ENCODE results near the gene KATNB1.

The KATNB1 gene, protein sequence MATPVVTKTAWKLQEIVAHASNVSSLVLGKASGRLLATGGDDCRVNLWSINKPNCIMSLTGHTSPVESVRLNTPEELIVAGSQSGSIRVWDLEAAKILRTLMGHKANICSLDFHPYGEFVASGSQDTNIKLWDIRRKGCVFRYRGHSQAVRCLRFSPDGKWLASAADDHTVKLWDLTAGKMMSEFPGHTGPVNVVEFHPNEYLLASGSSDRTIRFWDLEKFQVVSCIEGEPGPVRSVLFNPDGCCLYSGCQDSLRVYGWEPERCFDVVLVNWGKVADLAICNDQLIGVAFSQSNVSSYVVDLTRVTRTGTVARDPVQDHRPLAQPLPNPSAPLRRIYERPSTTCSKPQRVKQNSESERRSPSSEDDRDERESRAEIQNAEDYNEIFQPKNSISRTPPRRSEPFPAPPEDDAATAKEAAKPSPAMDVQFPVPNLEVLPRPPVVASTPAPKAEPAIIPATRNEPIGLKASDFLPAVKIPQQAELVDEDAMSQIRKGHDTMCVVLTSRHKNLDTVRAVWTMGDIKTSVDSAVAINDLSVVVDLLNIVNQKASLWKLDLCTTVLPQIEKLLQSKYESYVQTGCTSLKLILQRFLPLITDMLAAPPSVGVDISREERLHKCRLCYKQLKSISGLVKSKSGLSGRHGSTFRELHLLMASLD

GRCh38 chr16:57735755-57736418 lies at the start of gene KATNB1:
Gene KATNB1 (plus strand): TSS chr16:57735770. CDS start chr16:57737244, 1,474 bp downstream.
- DNase-seq: no peak

GRCh38 chr16:57686577-57686976 lies 49.0 kb upstream of the KATNB1 start:
- no peak for DNase-seq

DNA sequence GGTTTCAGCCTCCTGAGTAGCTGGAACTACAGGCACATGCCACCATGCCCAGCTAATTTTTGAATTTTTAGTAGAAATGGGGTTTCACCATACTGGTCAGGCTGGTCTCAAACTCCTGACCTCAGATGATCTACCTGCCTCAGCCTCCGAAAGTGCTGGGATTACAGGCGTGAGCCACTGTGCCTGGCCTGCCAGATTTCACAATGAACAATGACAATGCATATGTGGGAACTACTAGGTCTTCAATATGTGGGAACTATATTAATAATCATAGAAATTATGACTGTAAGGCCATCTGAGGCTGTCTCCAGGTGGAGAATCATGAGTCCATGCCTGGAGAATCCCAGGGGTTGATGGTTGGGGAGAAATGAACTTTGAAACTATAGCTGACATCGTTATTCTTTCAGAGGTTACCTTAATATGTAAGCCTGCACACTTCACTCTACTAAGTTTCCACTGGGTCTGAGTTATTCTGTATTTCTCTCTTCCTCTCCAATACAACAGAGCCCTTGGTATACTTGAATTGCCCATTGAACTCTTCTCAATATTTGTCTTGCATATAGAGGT lies 48.1 kb upstream of the KATNB1 start:
- no peak for DNase-seq

DNA sequence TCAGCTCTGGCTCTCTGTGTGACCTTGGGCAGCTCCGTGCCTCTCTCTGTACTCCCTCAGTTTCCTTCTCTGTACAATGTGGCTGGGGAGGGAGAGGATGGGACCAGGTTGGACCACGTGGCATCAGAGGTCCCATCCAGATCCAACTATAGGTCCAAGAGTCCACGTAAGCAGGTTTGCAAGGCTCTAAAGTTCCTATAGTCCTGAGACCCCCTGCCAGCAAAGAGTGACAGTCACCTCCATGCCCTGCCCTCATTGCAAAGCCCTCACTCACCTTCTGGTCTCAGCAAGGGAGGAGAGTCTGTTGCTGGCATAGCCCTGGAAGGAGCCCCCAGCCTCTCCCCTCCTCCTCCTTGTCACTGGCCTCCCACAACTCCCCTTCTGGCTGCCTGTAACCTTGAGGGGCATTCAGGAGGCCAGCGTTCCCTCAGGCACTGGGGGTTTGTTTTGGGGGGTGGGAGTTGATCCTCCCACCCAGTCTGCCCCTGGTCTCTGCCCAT lies 47.0 kb upstream of the KATNB1 start:
- no peak for DNase-seq

GRCh38 chr16:57688987-57689761 lies 46.4 kb upstream of the KATNB1 start:
- DNase-seq: no peak

- DNase-seq: peak; percentile 12
Measured at GRCh38 chr16:57689762-57690558, 45.6 kb upstream of the KATNB1 start.

DNA sequence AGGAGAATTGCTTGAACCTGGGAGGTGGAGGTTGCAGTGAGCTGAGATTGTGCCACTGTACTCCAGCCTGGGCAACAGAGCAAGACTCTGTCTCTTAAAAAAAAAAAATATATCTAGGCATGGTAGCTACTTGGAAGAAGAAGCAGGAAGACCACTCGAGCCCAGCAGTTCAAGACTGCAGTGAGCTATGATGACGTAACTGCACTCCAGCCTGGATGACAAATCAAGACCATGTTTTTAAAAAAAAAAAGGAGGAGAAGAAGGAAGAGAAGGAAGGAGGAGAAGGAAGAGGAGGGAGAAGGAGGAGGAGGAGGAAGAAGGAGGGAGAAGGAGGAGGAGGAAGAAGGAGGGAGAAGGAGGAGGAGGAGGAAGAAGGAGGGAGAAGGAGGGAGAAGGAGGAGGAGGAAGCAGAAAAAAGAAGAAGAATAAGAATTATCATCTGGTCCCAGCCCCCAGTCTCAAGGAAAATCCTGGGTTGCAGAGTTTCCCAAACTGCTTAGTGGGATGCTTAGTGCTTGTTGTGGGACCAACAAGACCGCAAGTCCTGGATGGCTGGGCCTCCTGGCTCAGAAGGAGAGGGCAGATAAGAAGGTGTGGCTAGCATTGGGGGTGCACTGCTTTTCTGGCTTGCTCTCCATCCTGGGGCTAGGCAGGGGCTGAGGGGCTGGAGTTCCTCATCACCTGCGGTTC lies 44.6 kb upstream of the KATNB1 start:
- no peak for DNase-seq

- no peak for DNase-seq
Measured at GRCh38 chr16:57692636-57693035, 42.9 kb upstream of the KATNB1 start.

DNA sequence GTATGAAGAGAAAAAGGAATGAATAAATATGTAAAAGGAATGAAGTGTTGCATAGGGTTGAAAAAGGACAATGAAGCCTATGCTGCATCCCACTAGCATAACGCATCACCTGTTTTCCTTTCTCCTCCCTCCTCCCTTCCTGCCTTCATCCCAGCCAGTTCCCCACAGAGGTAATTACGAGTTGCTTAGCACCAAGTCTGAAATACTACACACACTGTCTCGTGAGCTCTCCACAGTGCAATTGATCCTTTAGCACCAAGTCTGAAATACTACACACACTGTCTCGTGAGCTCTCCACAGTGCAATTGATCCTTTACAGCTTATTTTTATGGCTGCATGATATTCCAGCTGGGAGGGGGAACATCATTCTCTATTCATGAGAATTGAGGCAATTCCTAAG lies 42.0 kb upstream of the KATNB1 start:
- DNase-seq: no peak

GRCh38 chr16:57694231-57694724 lies 41.3 kb upstream of the KATNB1 start:
- no peak for DNase-seq

DNA sequence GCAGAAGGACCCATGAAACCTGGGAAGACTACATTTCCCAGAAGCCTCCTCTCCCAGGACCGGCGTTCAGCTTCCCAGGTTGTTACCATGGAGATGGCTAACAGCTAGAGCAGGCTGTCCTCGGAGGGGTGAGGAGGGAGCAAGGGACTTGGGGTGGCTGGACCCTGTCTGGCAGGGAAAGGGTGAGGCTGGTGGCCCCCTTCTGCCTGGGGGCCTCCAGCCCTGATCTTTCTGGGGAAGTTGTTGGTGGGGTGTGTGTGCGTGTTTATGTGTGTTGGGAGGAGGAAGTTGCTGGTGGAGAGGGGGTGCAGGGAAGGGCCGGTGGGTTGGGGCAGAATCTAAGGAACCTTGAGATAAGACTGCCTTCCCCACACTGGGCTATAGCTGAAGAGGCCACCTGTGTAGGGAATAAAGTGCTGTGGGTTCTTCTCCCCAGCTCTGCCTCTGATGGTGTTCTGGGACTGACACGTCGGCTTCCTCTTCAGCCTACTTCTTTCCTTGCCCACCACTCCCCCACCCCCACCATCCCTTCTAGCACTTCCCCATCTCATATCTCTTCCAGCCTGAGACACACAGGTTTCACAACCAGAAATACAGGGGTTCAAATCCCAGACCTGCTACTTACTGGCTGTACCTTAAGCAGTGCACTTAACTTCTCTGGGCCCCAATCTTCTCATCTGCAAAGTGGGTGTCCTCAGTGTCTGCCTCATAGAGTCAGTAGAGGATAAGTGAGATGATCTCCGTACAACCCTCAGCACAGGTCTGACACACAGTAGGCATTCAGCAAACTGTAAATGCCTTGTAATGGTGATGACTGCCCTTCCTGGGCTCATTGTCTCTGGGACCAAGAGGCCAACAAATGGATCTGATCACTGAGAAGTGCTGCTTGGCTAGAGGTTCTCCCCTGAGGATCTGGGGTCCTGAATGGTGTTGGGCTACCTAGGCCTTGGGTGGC lies 40.6 kb upstream of the KATNB1 start, which contains the start of gene DRC7:
Gene DRC7, plus strand, starts transcription at position 82 of the 955 bp plus-strand sequence. CDS start 3,144 bp downstream, outside the sequence.
- DNase-seq: no peak

GRCh38 chr16:57695680-57696069 lies 39.9 kb upstream of the KATNB1 start:
- DNase-seq: no peak

- no peak for DNase-seq
Measured at GRCh38 chr16:57696240-57696639, 39.3 kb upstream of the KATNB1 start.

- no peak for DNase-seq
Measured at GRCh38 chr16:57697896-57698537, 37.6 kb upstream of the KATNB1 start.

DNA sequence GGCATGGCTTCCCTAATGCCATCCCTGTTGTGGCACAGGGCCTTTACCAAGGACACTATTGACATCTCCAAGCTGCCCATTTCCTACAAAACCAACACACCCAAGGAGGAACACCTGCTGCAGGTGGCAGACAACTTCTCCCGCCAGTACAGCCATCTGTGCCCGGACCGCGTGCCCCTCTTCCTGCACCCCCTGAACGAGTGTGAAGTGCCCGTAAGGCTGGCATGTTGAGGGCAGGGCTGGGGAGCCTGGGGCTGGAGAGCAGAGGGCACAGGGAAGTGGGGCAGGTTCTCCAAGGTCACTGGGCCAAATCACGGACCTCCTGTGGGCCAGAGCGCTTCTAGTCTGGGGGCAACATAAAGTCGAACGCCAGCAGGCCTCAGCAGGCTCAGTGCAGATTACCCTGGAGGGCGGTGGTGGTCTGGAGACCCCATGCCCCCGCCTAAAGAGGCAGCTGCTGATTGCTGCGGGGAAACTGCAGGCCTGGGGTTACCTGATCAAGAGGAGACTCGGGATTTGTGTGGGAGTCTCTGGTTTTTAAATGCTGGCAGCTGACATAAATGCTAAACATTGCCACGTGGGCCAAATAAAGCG lies 36.7 kb upstream of the KATNB1 start:
- no peak for DNase-seq

DNA sequence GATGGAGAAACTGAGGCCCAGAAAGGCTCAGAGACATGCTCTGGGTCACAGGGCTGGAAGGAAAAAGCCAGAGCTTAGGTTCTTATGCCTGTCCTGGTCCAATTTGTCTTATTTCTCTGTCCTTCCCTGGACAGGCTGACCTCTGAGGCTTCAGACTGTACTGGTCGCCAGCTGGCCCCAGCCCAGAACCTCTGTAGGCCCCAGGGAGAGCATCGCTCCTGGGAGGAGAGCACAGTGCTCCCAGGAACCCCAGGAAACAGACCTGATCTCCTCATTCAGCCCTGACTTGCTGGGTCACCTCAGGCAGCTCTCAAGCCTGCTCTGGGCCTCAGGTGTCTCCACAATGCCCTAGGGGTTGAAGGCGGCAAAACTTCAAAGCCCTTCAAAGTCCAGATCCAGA lies 36.1 kb upstream of the KATNB1 start:
- no peak for DNase-seq

DNA sequence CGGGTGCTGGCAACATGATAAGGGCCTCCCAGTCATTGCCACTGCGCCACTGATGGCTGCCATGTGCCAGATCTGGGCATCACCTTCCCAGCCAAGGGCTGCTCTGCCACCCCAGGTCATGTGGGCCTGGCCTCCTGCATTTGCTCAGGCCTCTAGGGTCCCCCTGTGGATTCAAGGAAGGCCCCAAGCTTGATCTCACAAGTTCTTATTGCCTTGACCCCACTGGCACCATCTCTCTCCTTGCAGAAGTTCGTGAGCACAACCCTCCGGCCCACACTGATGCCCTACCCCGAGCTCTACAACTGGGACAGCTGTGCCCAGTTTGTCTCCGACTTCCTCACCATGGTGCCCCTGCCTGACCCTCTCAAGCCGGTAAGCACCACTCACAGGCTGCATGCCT lies 35.7 kb upstream of the KATNB1 start:
- DNase-seq: no peak

GRCh38 chr16:57700781-57701551 lies 34.6 kb upstream of the KATNB1 start:
- no peak for DNase-seq

Measured in stimulated activated CD4-positive, alpha-beta T cell treated with anti-CD3 and anti-CD28 coated beads, Interleukin-4, amount 100 ng/mL, for 1 hour (primary cell).